ENCODE results near the gene CA5B. TPM values are rescaled to one million over a fixed set of nuclear protein-coding genes. Genes with fewer than 3 reads are reported as not detected.
A peak's percentile ranks its signal among the peaks of the same experiment; 100 is the strongest.
"Not testable (repeated sequence)": the region's sequence is repeated elsewhere in the genome, so short reads cannot be mapped to it uniquely, and the experiment has no call there.

The CA5B gene
- total RNA-seq, 1 experiment from 2014 or later, result 5.4 TPM

DNA sequence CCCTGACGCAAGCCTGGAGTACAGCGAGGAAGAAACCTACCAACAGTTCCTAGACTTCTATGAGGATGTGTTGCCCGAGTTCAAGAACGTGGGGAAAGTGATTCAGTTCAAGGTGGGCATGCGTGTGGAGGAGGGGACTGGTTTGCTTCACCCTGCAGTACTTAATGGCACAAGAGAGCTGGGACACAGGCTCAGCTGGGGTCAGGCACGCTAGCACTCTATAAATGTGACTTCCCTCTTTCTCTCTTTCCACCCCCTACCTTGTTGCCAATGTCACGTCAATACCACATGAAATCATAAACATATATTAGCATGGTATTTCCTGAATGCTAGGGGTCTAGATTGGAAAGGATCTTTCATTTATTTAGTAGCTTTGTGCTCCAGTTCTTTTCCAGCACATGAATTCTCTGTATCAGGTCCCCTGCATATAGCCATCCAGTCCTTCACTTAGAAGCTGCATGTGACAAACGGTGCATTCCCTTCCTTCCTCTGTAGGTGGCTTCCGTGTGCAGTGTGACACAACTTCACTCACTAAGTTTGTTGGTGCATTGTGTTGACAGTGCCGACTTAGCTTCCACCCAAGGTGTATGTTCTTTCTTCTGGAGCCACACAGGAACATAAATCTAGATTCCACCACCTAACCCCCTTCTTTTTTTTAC is 77.8 kb downstream of the CA5B start:
- Histone ChIP-seq H3K27me3 (ENCODE audit: control insufficient read depth, insufficient read depth, low read length) (no peaks in the 10 kb centered on the region), H3K4me3 (ENCODE audit: insufficient read depth, low read depth, low read length) (no peak overlapping the region), H3K36me3 (replicated peaks; ENCODE audit: control insufficient read depth, insufficient read depth, low read length) (peaks cover 9% of the 10 kb centered on the region)
- peak; percentile 55 for DNase-seq

DNA sequence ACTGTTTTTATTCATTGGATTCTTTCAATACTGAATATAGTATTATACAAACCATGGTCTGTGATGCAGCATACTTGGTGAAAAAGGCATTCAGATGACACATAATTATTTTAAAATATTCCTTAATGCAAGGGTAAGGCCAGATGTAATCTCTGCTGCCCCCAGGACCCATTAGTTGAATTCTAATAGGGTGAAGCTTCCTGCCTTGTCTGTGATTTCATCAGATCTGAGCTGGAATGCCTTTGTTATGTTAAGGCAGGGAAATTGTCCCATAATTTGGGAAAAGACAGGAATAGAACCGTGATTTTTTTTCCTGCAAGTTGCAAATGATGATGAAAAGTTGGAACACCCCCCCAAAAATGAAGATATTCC is 78.4 kb downstream of the CA5B start:
- DNase-seq, result peak; percentile 40
- H3K27me3 ChIP-seq (ENCODE audit: control insufficient read depth, insufficient read depth, low read length), result no peaks in the 10 kb centered on the region
- H3K4me3 ChIP-seq (ENCODE audit: insufficient read depth, low read depth, low read length), result no peak overlapping the region
- peaks cover 9% of the 10 kb centered on the region for H3K36me3 ChIP-seq (replicated peaks; ENCODE audit: control insufficient read depth, insufficient read depth, low read length)

DNA sequence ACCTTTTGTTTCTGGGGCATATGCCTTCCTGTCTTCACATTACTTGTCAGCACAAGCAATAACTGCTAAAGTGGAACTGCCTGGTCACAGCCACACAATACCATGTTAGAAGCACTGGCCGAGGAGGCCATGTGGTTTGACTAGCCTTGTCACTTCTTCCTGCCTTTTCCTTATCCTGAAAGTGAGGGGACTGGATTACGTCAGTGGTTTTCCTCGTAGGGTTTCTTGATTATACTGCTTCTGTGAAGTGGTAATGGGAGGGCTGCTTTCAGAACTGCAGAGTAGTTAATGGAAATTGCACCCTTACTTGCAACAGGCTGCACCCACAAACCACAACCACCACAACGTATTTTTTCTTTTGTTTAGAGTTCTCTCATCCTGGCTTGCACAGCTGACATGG is 78.8 kb downstream of the CA5B start:
- peaks cover 9% of the 10 kb centered on the region for H3K36me3 ChIP-seq (replicated peaks; ENCODE audit: control insufficient read depth, insufficient read depth, low read length)
- peak; percentile 29 for DNase-seq
- no peak overlapping the region for H3K4me3 ChIP-seq (ENCODE audit: insufficient read depth, low read depth, low read length)
- H3K27me3 ChIP-seq (ENCODE audit: control insufficient read depth, insufficient read depth, low read length), result no peaks in the 10 kb centered on the region

DNA sequence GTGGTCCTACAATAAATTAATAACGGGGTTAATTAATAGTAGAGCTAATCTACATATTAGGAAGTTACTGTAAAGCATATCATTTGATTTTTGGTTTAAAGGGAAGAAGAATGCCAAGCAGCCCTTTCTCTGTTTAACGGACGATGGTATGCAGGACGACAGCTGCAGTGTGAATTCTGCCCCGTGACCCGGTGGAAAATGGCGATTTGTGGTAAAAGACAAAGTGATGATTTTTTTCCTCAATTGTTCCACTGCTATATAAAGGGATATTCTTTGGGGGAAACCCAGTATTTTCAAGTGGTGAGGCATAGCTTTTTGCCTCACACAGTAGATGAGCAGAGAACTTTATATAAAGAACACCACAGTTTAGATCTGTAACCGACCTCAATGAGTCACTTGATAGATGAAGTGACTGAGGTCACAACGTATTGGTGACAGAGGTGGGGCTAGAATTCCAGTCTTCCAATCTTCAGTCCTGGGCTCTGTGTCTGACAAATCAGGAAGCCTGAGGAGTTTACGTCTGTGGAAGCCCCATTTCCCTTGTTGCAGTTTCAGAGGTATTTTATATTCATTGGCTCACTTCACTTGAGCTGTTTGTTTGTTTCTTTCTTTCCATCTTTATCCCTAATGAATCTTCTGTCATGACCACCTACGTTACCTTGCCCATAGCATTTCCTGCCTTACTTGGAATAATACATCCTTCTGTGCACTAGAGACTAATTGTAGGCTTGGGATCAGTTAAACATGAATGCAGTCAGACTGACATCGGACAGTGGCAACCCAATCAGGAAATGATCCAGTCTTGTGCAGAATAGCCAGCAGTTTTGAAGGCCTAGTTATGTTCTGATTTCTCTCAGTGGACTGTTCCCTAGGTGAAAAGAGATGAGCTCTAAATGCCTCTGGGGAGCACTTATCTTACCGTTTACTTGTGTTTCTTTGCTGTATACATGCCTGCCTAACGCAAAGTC is 82.3 kb downstream of the CA5B start:
- Histone ChIP-seq H3K4me3 (ENCODE audit: insufficient read depth, low read depth, low read length) (no peak overlapping the region), H3K36me3 (replicated peaks; ENCODE audit: control insufficient read depth, insufficient read depth, low read length) (peaks cover 4% of the 10 kb centered on the region), H3K27me3 (ENCODE audit: control insufficient read depth, insufficient read depth, low read length) (no peaks in the 10 kb centered on the region)
- no peak for DNase-seq

DNA sequence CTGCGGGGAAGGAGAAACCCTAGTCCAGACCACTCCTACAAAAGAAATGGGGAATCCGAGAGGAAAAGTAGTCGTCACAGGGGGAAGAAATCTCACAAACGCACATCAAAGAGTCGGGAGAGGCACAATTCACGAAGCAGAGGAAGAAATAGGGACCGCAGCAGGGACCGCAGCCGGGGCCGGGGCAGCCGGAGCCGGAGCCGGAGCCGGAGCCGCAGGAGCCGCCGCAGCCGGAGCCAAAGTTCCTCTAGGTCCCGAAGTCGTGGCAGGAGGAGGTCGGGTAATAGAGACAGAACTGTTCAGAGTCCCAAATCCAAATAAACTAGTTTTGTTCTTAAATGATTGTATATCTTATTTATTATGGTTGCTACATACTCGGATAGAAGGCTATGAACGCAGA is 84.9 kb downstream of the CA5B start:
- H3K27me3 ChIP-seq (ENCODE audit: control insufficient read depth, insufficient read depth, low read length), result no peaks in the 10 kb centered on the region
- no peak for DNase-seq
- H3K36me3 ChIP-seq (replicated peaks; ENCODE audit: control insufficient read depth, insufficient read depth, low read length), result peaks cover 4% of the 10 kb centered on the region; the same call in 1 of the 2 replicates
- no peak overlapping the region for H3K4me3 ChIP-seq (ENCODE audit: insufficient read depth, low read depth, low read length)

DNA sequence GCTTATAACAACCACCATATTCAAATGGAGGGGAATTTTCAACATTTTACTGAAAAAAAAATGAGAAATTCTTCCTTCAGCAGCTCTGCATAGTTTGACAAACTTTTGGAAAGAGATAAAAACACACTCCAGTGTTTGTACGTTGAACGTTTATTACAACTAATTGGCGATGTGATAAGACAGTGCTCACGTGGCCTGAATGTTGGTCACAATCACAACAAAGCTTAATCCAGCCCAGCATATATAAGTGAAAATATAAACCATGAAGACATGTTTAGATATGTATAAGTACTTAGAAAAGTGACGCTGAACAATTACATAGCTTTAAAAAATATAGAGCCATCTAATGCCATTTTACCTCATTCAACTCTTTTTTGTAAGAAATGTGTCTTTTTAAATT is 87.9 kb downstream of the CA5B start:
- Histone ChIP-seq H3K4me3 (ENCODE audit: insufficient read depth, low read depth, low read length) (no peak overlapping the region), H3K36me3 (replicated peaks; ENCODE audit: control insufficient read depth, insufficient read depth, low read length) (peaks cover 4% of the 10 kb centered on the region), H3K27me3 (ENCODE audit: control insufficient read depth, insufficient read depth, low read length) (no peaks in the 10 kb centered on the region)
- DNase-seq, result no peak

DNA sequence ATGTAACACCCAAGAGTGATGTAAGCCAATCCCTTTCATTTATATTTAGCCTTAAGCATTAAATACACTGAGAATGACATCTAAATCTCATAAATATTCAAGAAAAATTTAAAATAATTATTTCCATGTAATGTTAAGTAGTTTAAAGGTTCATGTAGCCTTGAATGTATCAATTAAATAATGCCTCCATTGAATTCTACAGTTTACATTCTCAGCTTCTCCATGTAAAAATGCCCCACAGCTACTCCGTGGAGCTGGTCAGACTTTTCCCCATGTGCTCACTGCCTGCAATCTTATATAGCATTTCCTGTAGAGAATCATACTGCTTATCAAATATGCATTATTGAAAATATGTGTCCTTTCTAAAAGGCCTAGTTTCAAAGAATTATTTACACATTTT is 91.1 kb downstream of the CA5B start:
- Histone ChIP-seq H3K4me3 (ENCODE audit: insufficient read depth, low read depth, low read length) (no peak overlapping the region), H3K27me3 (ENCODE audit: control insufficient read depth, insufficient read depth, low read length) (no peaks in the 10 kb centered on the region), H3K36me3 (replicated peaks; ENCODE audit: control insufficient read depth, insufficient read depth, low read length) (peaks cover 4% of the 10 kb centered on the region)
- DNase-seq, result no peak

DNA sequence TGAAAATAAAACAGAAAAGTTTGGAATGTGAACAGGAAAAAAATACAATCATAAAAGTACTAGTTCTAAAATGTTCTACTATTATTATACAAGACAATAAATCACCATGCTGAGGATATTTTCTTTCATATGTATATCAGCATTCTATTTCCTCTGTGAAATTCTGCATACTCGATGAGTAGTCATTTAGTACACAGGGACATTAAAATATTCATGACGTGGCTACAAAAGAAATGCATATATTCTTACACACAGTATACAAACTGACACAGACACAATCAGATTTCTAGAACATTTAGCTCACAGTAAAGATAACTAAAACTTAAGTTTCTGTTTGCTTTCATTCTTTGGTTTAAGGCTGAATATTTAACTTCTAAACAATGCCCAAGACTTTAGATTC is 93.3 kb downstream of the CA5B start:
- not testable (repeated sequence) for H3K27me3 ChIP-seq (ENCODE audit: control insufficient read depth, insufficient read depth, low read length); H3K36me3 ChIP-seq (replicated peaks; ENCODE audit: control insufficient read depth, insufficient read depth, low read length); DNase-seq; H3K4me3 ChIP-seq (ENCODE audit: insufficient read depth, low read depth, low read length)

DNA sequence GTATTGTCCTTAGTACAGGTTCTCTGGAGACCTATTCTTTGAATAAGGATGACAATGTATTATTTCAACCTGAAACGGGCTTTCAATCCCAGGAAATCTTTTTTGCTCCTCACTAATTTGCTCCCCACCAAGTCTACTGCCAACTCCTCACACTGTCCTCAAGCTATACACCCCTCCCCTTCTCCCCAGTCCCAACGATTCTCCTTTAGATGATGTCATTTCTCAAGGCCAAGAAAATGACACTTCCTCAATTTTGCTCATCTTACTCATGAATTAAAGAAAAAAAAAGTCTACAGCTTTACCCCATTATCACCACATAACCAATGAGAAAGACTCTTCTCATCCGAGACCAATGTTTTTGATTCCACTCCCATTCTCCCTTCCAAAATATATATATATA is 96.0 kb downstream of the CA5B start:
- DNase-seq, result no peak
- no peak overlapping the region for H3K4me3 ChIP-seq (ENCODE audit: insufficient read depth, low read depth, low read length)
- peaks cover 4% of the 10 kb centered on the region for H3K36me3 ChIP-seq (replicated peaks; ENCODE audit: control insufficient read depth, insufficient read depth, low read length)
- no peaks in the 10 kb centered on the region for H3K27me3 ChIP-seq (ENCODE audit: control insufficient read depth, insufficient read depth, low read length)

DNA sequence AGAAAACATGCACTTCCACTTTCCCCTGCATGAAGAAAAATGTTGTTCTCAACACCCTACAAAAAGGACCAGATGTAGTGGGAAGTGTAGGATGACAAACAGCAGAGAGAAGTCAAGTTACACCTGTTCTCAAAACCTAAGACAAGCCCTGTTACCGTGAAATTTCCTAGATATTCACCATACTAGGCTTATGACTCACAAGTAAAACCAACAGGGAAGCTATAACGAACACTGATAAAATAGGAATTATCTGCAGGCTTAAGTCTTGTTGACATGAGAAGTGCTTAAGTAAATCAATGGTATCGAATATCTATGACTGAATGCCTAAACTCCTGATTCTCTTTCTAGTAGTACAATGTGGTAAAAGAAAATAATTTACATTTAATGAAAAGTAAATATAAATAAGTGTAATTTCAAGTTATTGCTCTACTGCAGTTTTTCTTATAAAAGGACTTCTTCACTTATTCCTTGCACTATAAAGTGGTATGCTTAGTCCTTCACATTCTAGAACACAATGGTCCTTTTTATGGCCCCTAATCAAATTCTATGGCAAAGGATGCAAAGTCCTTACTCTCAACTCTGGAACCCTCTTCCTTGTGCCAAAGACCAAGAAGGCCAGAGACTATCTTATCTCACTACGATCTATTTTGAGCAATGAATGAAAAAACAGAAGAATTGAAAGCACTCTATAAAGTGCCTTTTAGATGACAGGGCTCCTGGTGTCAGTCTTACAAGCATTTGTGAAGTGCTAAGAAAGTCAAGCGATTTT is 96.9 kb downstream of the CA5B start:
- no peak for DNase-seq
- peaks cover 4% of the 10 kb centered on the region; the same call in 1 of the 2 replicates for H3K36me3 ChIP-seq (replicated peaks; ENCODE audit: control insufficient read depth, insufficient read depth, low read length)
- H3K27me3 ChIP-seq (ENCODE audit: control insufficient read depth, insufficient read depth, low read length), result no peaks in the 10 kb centered on the region

More for the DNA sequence above, 96.9 kb downstream of the CA5B start:
- no peak overlapping the region for H3K4me3 ChIP-seq (ENCODE audit: insufficient read depth, low read depth, low read length)

Other genes with a start within 250 kb of the CA5B start
- 55.5 and 56.9 TPM in 2 replicates for gene PIR, start 244.9 kb upstream of the CA5B start, total RNA-seq (2014; rRNA removed; shearing (Covaris generic))
- gene BMX, start 237.5 kb upstream of the CA5B start, total RNA-seq (2014; rRNA removed; shearing (Covaris generic)), result not detected in 2 replicates
- 0.44 and 0.45 TPM in 2 replicates for gene ACE2, start 137.3 kb upstream of the CA5B start, total RNA-seq (2014; rRNA removed; shearing (Covaris generic))
- gene CLTRN, start 73.5 kb upstream of the CA5B start, total RNA-seq (2014; rRNA removed; shearing (Covaris generic)), result 0.73 and 2.7 TPM in 2 replicates
- gene ZRSR2, start 52.2 kb downstream of the CA5B start, total RNA-seq (2014; rRNA removed; shearing (Covaris generic)), result 6.1 and 8.4 TPM in 2 replicates
- 287 and 472 TPM in 2 replicates for gene AP1S2, start 116.5 kb downstream of the CA5B start, total RNA-seq (2014; rRNA removed; shearing (Covaris generic))